ENCODE measurements around the gene EHMT1.
"Not testable (repeated sequence)": the region's sequence is repeated elsewhere in the genome, so short reads cannot be mapped to it uniquely, and the experiment has no call there.

Gene EHMT1

DNA sequence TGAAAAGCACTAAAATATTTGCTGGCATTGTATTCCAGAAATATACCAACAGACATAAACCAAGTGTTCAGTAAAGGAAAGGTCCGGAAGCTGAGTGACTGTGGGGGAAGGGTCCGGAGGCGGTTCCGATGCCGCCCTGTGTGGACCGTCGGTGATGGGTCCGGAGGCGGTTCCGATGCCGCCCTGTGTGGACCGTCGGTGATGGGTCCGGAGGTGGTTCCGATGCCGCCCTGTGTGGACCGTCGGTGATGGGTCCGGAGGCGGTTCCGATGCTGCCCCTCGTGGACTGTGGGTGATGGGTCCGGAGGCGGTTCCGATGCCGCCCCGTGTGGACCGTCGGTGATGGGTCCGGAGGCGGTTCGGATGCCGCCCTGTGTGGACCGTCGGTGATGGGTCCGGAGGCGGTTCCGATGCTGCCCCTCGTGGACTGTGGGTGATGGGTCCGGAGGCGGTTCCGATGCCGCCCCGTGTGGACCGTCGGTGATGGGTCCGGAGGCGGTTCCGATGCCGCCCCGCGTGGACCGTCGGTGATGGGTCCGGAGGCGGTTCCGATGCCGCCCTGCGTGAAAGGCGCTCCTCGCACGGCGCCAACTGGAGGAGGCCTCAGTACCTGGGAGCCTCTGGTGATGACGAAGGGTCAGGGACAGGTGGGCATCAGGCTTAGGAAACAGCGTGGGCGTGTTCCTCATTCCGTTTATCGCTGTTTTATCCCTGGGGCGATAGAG, 191.1 kb downstream of the EHMT1 start:
- DNase-seq (ENCODE audit: low read depth) = not testable (repeated sequence)

DNA sequence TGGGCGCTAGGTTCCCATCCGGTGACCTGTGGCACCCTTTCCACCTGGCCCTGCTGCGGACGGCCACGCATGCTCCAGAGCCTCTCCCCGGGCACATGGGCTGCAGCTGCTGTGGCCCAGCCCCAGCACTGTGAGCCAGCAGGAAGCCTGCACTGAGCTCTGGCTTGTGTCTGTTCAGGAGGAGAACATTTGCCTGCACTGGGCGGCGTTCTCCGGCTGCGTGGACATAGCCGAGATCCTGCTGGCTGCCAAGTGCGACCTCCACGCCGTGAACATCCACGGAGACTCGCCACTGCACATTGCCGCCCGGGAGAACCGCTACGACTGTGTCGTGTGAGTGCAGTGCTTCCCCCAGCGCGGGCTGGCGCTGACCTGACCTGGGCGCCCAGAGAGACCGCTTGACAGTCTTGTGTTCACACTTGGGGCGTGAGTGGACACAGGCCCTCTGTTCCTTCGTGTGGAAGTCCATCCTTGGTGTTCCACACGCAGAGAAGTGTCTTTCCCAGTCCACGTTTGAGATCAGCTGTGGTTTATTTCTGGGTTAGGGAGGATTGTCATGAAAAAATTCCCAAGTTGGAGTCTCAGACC, 192.6 kb downstream of the EHMT1 start:
- DNase-seq (ENCODE audit: low read depth) = no peak

- DNase-seq (ENCODE audit: low read depth) = no peak
Observed at GRCh38 chr9:137812356-137813023, 193.7 kb downstream of the EHMT1 start.

- DNase-seq (ENCODE audit: low read depth) = no peak
Observed at GRCh38 chr9:137813167-137813566, 194.4 kb downstream of the EHMT1 start.

DNA sequence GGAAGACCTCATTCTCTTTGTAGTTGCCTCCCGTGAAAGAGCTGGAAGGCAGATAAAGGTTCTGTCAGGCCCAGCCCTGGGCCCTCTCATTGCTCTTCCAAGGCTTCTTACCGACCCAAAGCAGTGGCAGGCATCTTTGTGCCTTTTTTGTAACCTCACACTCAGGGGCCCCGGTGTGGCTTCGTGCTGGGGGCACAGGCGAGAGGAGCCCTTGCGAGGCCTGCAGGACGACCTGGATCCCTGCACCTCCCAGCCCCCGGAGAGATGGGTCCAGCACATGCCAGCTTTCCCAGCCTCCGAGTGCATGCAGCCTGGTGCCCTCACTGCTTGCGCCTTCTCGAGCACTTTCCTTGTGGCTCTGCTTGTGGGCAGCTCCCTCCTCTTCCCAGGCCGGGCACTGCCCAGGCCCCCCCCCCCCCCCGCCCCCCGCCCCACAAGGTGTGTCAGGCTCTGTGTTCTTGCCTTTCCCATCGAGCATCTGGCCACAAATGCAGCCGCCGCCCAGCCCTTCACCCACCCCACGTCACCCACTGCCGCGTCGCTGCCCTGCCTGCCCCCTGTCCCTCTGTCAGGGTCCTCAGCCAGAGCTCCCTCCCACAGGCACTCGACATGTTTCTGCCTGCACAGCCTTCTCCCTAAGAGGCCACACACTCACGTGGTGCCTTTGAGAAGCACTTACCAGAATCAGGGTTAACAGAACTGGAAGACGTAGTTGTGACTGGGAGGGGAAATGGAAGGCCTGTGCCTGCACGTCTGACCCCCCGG, 195.0 kb downstream of the EHMT1 start:
- DNase-seq (ENCODE audit: low read depth) = no peak

- no peak for DNase-seq (ENCODE audit: low read depth)
Observed at GRCh38 chr9:137814436-137814835, 195.6 kb downstream of the EHMT1 start.

- no peak for DNase-seq (ENCODE audit: low read depth)
Observed at GRCh38 chr9:137814841-137815240, 196.0 kb downstream of the EHMT1 start.

- DNase-seq (ENCODE audit: low read depth) = no peak
Observed at GRCh38 chr9:137815256-137816255, 196.8 kb downstream of the EHMT1 start.

DNA sequence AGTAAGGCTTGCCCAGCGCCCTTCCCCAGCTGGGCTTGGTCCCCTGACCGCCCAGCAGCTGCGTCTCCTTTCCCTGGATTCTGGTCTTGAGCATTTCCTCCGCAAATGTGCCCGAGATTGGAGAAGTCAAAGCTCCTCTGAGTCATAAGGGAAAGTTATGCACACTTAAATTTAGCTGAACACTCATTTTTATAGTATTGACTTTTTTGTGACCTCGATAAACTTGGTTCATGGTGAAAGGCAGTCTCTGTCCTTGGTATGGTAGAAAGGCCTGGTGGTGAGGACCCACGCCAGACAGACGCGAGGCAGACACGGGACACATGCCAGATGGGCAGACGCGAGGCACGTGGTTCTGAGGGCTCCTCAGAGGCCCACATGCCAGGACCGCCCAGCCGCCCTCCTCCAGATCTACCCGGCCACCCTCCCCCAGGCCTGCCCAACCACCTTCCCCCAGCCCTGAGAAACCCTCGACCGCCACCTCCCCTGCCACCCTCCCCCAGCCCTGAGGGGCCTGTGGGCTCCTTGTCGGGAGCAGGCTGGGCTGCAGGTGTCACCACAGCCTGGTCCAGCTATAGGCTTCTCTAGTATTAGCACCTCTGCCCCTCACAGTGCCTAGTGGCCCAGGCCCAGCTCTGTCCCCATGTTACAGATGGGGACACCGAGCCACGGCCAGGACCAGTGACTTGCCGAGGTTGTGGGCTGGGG, 197.9 kb downstream of the EHMT1 start:
- no peak for DNase-seq (ENCODE audit: low read depth)

- DNase-seq (ENCODE audit: low read depth) = no peak
Observed at GRCh38 chr9:137817236-137818200, 198.7 kb downstream of the EHMT1 start.

DNA sequence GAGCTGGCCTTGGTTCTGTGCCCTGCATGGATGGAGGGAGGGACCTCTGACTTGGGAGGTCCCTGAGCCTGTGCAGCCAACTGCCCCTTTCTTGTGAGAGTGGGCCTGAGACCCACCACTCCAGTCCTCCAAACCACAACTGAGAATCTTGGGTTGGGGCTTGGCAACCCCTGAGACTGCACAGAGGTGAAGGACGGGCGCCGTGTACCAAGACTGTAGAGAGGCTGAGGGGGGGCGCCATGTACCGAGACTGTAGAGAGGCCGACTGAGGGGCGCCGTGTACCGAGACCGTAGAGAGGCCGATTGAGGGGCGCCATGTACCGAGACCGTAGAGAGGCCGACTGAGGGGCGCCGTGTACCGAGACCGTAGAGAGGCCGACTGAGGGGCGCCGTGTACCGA, 199.5 kb downstream of the EHMT1 start:
- DNase-seq (ENCODE audit: low read depth) = no peak

DNA sequence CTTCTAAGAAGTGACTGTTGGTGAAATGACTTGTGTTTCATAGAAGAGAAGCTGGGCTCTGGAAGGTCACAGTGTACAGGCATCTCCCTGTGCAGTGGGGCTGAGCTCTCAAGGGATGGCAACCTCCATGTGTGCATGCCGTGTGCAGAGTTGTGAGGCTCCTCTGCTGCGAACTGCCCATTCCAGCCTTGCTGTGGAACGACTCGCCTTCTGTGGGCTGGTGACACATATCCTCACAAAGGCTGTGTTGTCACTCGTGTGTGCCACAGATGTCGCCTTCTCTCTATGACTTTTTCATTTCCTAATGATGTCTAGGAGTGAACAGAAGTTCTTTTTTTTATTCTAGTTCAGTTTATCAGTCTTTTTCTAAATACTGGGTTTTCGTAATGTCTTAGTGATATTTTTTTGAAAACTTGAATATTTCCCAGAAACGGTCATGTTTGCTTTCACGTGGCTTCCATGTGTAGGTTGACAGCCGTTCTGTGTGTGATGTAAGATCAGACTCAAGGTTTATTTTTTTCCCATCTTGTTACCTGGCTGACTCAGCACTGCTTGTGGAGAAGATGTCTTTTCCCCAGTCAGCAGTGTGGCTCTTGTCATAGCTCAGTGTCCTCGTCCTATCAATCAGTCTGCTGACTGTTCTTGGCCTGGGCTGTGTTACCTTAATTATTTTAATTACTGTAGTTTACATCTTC, 201.5 kb downstream of the EHMT1 start:
- no peak for DNase-seq (ENCODE audit: low read depth)

DNA sequence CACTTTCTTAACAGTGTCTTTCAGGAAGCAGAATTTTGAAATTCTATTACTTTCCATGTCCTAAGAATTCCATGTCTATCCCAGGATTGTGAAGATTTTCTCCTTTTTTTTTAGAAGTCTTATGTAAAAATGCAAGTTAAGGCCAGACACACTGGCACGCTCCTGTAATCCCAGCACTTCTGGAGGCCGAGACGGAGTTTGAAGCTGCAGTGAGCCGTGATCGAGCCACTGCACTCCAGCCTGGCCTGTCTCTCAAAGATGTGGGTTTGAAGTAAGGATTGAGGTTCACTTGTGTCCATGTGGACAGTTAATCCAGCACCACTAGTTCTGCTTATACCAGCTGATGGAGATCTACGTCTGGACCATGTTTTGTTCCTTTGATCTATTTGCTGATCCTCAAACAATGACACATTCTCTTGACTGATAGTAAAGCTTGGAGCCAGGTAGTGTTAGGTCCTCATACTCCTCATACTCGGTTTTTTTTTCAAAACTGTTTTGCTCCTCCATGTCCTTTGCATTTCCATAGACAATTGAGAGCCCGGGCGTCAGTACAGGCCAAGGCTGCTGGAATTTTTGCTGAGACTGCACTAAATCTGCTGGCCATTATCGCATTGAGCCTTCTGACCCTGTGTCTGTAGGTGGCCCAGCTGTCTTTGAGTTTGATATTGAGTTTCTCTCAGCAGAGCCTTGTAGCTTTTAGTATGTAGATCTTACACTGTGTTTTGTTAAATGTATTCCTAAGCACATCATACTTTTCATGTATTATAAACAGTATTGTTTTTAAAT, 205.4 kb downstream of the EHMT1 start:
- DNase-seq (ENCODE audit: low read depth) = no peak

- no peak for DNase-seq (ENCODE audit: low read depth)
Observed at GRCh38 chr9:137825324-137825989, 206.7 kb downstream of the EHMT1 start.

DNA sequence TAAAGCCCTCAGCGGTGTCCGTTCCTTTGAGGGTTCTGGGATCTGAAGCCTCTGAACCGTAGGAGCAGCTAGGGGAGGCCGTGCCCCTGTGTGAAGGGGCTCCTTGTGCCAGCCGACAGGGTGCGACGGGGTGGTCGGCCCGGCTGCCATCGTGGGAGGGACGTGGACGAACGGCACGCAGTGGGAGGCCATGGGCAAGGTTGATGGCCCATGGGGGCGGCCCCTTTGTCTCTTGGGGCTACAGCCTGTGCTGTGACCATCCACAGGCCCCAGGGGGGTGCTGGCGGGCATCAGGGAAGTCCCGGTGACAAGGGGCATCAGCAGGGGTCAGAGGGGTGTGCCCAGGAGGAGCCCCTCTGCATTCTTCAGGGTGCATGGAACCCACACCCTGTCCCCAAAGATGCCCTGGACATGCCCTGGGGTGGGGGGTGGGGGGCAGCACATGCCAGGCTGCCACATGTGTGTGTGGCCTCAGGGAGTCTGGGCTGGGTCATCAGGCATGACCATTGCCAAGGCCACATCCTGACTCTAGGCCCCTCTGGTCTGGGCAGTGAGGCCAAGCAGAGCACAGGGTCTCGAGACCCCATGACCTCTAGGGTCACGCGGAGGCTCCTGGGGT, 209.2 kb downstream of the EHMT1 start:
- DNase-seq (ENCODE audit: low read depth) = no peak

DNA sequence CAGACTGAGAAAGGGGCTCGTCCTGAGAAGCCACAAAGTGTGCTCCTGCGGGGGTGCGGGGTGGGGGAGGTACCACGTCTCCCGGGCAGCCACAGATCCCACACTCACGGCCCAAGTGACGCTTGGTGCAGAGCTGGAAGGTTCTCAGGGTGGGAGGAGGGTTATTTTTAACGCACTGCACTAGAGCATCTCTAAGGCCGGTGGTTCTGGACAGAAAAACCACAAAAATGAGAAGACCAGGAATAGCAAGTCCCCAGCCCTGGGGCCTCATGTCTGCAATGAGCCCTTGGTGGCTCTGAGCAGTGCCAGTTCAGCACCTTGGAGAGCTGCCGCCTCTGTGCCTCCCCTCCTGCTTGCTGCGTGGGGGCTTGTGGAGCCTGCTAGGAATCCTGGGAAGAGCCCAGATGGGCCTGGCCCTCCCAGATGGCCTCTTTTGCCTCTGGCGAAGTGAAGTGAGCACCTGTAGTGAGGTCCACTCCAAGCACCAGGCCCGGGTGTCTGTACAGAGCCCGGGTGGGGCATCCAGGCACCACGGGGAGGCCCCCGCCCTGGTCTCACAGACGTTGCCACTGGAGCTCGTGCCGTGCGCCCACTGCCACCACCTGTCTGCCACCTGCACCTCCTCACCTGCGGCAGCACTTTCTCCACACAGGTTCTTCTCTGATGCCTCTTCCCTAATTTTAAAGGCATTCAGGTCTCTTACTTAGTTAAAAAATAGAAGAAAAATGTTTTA, 209.9 kb downstream of the EHMT1 start:
- no peak for DNase-seq (ENCODE audit: low read depth)
